Fibroblast of lung (primary cell): ENCODE data around the gene ZNF593OS.

Experiments used
- EZH2 ChIP-seq: IDR thresholded peaks from 2 replicates; pipeline ENCODE4 v1.5.1; 2012; ENCODE audit warnings: low read length, control low read depth, mild to moderate bottlenecking; ENCODE audit errors: missing control alignments
- TF ChIP-seq, protein P1 (sequence below), 2 donors: IDR thresholded peaks in 1 of 2; conservative IDR thresholded peaks in 1 of 2; 1 replicate in 1 of 2; 2 replicates in 1 of 2; pipeline ENCODE4 v1.5.1; 2011 to 2012; ENCODE audit warnings: low read length in 2 of 2, control low read depth in 1 of 2, inconsistent platforms in 1 of 2, low read depth in 1 of 2, mild to moderate bottlenecking in 1 of 2

DNA sequence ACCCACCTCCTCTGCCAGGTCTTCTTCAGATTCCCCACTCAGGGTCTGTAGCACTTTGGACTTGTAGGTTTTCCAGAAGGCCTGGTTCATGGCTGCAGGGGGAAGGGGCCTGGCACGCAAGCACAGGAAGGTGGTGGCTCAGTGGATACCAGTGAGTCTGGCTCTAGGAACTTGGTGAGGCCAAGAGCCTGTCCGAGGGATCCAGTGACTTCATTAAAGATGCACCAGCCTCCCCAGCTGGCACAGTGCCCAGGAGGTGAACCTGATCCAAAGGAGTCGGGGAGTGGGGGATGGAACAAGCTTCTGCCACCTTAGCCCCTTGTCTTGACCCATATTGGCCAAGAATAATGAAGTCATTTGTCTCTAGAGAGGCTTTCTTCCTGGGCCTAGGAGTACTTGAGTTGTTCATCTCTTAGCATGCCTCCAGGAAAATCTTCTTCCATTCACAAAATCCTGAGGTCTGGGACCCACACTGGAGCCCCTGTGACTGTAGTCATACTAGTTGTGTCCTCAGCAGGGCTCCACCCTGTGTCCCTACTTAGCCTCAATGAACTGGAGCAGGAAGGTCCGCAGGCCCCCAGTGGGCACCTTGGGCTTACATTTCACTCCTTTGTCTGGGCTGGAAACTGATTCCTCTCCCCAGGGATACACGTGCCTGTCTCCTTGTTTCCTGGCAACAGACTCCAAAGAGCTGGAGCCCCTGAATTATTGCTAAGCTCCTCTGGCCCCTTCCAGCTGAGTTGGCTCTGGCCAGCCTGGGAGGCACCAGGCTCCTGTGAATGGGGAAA, 3.0 kb downstream of the ZNF593OS start, which contains the start of gene C1orf232:
- TF ChIP-seq, protein P1, sequence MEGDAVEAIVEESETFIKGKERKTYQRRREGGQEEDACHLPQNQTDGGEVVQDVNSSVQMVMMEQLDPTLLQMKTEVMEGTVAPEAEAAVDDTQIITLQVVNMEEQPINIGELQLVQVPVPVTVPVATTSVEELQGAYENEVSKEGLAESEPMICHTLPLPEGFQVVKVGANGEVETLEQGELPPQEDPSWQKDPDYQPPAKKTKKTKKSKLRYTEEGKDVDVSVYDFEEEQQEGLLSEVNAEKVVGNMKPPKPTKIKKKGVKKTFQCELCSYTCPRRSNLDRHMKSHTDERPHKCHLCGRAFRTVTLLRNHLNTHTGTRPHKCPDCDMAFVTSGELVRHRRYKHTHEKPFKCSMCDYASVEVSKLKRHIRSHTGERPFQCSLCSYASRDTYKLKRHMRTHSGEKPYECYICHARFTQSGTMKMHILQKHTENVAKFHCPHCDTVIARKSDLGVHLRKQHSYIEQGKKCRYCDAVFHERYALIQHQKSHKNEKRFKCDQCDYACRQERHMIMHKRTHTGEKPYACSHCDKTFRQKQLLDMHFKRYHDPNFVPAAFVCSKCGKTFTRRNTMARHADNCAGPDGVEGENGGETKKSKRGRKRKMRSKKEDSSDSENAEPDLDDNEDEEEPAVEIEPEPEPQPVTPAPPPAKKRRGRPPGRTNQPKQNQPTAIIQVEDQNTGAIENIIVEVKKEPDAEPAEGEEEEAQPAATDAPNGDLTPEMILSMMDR (conservative IDR thresholded peaks at IDR 0.05 in 1 of 2, IDR thresholded peaks at IDR 0.05 in 1 of 2; ENCODE audit: low read depth in 1 of 2, low read length in 2 of 2): no peak
- no peak for TF ChIP-seq EZH2
